GM12872 (cell line): ENCODE data around the gene ADAMTS2.

Source experiments
- TF ChIP-seq, protein P1 (sequence below): IDR thresholded peaks from 3 replicates; pipeline ENCODE4 v1.5.1; 2011; ENCODE audit warnings: low read depth, mild to moderate bottlenecking, low read length, moderate library complexity; ENCODE audit not compliant: insufficient read depth

The ADAMTS2 gene

DNA sequence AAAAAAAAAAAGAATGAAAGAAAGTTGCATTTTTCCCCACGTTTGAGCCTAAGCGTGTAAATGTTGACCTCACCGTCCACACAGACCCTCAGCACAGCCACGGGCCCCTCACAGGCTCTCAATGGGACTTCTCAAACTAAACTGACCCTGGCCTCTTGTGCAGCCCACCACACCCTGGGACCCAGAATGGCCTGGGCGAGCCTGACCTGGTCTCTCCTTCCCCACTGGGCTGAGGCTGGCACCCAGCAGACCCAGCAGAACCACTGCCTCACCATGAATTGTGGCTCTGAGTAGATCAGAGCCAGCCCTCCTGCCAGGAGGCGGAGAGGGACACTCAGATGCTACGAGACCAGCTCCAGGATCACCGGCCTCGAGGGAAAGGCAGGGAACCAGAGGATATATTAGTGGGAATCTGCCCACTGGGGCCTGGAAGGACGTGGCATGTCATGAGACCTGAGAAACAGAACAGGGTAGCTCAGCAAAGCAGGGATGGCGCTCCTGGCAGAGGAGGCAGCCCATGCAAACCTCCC, 160.7 kb downstream of the ADAMTS2 start:
- TF ChIP-seq, protein P1, sequence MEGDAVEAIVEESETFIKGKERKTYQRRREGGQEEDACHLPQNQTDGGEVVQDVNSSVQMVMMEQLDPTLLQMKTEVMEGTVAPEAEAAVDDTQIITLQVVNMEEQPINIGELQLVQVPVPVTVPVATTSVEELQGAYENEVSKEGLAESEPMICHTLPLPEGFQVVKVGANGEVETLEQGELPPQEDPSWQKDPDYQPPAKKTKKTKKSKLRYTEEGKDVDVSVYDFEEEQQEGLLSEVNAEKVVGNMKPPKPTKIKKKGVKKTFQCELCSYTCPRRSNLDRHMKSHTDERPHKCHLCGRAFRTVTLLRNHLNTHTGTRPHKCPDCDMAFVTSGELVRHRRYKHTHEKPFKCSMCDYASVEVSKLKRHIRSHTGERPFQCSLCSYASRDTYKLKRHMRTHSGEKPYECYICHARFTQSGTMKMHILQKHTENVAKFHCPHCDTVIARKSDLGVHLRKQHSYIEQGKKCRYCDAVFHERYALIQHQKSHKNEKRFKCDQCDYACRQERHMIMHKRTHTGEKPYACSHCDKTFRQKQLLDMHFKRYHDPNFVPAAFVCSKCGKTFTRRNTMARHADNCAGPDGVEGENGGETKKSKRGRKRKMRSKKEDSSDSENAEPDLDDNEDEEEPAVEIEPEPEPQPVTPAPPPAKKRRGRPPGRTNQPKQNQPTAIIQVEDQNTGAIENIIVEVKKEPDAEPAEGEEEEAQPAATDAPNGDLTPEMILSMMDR = no peak

DNA sequence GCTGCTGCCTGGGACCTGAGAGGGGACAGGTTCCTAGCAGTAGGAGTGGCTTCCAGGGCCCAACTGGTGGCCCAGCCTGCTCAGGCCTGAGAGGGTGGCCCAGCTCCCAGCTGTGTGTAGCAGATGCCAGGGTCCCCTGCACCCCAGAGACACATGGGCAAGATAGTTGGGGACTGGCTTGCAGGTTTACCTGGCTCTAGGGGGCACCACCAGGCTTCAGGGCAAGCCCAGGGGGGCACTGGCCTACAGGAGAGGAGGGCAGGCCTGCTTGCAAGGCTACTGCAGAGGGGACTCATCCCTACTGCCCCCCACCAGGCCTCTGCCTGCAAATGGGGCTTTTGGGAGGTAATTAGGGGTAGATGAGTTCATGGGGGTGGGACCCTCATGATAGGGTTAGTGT, 161.8 kb downstream of the ADAMTS2 start:
- TF ChIP-seq, protein P1 = no peak

DNA sequence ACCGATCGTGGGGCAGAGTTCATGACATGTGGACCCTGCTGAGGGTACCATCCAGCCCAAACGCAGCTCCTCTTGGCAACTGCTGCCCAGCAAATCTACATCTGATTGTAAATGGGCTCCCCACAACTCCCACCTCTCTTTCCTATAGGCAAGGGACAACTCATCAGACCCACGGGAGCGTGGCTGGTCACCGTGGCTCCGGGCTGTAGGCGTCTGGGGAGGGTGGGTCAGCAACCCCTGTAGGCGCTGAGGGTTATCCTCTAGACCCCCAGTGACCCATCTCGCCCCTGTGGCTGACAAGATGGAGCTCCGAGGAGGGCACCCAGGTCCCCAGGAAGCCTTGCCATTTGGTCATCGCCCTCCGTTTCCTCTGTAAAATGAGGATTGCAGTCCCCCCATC, 162.7 kb downstream of the ADAMTS2 start:
- TF ChIP-seq, protein P1 = no peak

DNA sequence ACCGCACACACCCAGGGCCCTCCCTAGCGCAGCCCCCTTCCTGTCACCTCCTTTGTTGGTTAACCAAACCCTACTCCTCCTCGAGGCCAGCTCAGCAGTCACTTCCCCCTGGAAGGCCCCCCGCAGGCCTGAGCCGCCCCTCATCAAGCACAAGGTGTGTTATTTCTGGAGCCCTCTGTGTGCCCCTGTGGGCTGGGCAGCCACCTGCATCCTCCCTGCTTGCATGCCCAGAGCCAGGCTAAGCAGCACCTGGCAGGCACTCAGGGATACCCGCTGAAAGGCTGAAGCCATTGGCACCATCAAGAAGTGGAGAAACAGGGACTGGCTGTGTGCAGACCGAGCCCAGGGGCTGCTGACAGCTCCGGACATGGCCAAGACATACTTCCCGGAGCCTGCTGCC, 163.3 kb downstream of the ADAMTS2 start:
- TF ChIP-seq, protein P1 = no peak

DNA sequence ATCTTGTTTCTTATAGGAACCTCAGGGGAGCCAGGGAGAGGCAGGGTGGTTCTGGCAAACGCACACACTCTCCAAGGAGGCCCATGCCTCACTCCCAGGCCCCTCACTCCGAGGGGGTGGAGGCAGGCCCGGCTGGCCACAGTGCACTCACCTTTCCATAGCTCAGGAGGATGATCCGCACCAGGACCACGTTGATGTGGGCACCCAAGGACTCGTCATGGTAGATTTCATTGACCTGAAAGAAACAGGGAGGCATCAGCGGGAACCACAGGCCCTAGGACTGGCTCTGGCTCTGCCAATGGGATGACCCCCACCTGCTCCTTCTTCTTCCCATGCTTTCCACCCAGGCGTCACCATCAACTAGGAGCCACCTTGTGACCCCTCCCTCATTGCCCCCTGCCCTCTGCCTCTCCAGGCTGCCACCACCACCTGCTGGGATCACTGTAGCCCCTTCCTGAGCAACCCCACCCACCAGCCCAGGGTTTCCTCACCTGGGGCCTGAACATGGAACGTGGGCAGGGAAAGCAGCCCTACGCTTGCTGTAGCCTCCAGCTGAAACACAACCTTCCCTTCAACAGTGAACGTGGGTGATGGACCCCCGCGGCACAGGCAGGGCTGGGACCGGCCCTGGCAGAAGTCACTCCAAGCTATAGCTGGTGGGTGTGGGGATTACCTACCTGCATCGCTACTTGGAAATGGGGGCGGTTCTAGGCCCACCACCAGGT, 164.2 kb downstream of the ADAMTS2 start:
- TF ChIP-seq, protein P1 = no peak

DNA sequence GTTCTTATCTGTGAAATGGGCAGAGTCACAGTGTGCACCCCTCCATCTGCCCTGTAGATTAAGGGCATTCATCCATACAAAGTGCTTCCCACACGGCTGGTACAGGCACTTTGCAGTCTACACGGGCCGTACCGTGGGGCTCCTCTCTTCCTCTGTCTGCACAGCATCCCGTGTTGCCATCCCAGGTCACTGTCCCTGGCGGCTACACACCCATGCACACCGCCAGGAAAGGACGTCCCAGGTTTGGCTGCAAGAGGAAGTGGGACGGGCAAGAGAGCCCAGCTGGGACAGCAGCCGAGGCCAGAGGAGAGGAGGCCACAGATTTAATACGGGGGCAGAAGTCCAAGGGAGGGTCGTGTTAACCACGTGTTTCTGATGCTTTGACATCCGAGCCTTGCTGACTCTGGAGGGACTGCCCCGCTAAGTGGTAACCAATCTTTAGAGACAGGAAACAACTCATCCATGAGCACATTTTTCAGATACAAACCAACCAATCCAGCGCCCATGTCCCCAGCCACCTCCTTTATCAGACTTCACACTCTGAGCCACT, 165.1 kb downstream of the ADAMTS2 start:
- TF ChIP-seq, protein P1 = no peak

DNA sequence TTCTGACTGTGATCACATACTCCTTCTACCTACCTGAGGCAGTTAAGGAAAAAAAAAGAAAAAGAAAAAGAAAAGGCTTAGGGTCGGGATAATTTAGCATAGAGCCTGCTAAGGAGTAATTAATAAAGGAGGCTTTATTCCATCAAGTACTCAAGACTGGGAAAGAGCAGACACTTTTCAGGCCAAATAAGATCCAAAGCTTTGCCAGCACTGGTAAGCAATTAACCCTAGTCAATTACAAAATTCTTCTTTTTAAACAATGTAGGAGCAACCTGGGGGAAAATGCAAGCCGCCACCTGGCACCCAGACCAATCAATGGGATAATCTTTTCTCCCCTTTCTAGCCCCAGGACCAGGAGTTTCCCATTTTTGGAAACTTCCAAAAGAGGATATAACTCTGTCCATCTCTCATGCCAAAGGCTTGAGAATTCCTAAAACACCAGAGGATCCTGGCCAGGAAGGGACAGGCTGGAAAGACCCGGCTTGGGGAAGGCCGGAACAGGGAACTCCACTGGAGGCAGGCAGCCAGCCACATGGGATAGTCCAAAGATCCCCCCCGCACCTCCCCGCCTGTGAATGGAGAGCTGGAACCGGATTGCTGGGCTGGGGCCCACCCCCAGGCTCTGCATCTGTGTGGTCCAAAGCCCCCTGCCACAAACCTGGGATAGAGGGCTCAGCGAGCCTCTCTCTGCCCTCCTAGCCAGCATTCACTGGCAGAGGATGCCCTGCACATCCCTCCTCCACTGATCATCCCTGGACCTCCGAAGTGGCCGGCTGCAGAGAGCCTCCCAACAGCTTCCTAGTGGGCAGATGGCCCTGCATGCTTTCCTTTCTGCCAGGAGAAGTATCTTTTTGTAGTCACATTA, 167.3 kb downstream of the ADAMTS2 start:
- TF ChIP-seq, protein P1 = no peak
